Measurements from ENCODE around the gene SLC22A6. TPM values are rescaled to one million over a fixed set of nuclear protein-coding genes. Genes with fewer than 3 reads are reported as not detected.
"Not testable (repeated sequence)": the region's sequence is repeated elsewhere in the genome, so short reads cannot be mapped to it uniquely, and the experiment has no call there.

The SLC22A6 gene
- total RNA-seq, 2 experiments from 2014 or later = not detected

GRCh38 chr11:62948765-62949320, 35.9 kb downstream of the SLC22A6 start:
- H3K27ac Mint-ChIP-seq = no peak overlapping the region
- no peak for DNase-seq
- intact Hi-C loops (cut with micrococcal nuclease) = no loop called here
- H3K9me3 Mint-ChIP-seq = no peaks in the 10 kb centered on the region
- no peaks in the 10 kb centered on the region for H3K36me3 Mint-ChIP-seq (ENCODE audit: low read depth)
- CTCF ChIA-PET = interaction anchor here (0.6 to 0.7 kb wide), 2 partner anchors 18 to 157 kb away, joined by 3 read pairs; no protein-coding TSS in a partner anchor
- H3K4me1 Mint-ChIP-seq (ENCODE audit: low read depth) = no peaks in the 10 kb centered on the region
- no peak overlapping the region for H3K4me3 Mint-ChIP-seq
- peaks cover 10% of the 10 kb centered on the region for H3K27me3 Mint-ChIP-seq (ENCODE audit: low read depth)

- intact Hi-C loops (cut with micrococcal nuclease); CTCF ChIA-PET; H3K4me1 Mint-ChIP-seq (ENCODE audit: low read depth); H3K36me3 Mint-ChIP-seq (ENCODE audit: low read depth); H3K4me3 Mint-ChIP-seq; H3K27me3 Mint-ChIP-seq (ENCODE audit: low read depth); DNase-seq; H3K9me3 Mint-ChIP-seq; H3K27ac Mint-ChIP-seq: not testable (repeated sequence)
Measured at GRCh38 chr11:62945538-62945937, 39.2 kb downstream of the SLC22A6 start.

- H3K4me1 Mint-ChIP-seq (ENCODE audit: low read depth); H3K27me3 Mint-ChIP-seq (ENCODE audit: low read depth); H3K36me3 Mint-ChIP-seq (ENCODE audit: low read depth); intact Hi-C loops (cut with micrococcal nuclease); DNase-seq; H3K27ac Mint-ChIP-seq; H3K9me3 Mint-ChIP-seq; H3K4me3 Mint-ChIP-seq: not testable (repeated sequence)
- CTCF ChIA-PET = interaction anchor here (1.8 kb wide), 1 partner anchor 32 kb away, joined by 5 read pairs; no protein-coding TSS in a partner anchor
Measured at GRCh38 chr11:62937528-62937927, 47.2 kb downstream of the SLC22A6 start.

GRCh38 chr11:62934496-62934785, 50.3 kb downstream of the SLC22A6 start:
- intact Hi-C loops (cut with micrococcal nuclease) = no loop called here
- Mint-ChIP-seq H3K36me3 (ENCODE audit: low read depth) (no peaks in the 10 kb centered on the region), H3K9me3 (peaks cover 7% of the 10 kb centered on the region), H3K4me1 (ENCODE audit: low read depth) (no peaks in the 10 kb centered on the region), H3K27me3 (ENCODE audit: low read depth) (peaks cover 9% of the 10 kb centered on the region), H3K4me3 (no peak overlapping the region), H3K27ac (no peak overlapping the region)
- CTCF ChIA-PET = no interaction called here
- no peak for DNase-seq

GRCh38 chr11:62933750-62934495, 50.8 kb downstream of the SLC22A6 start:
- no peak for DNase-seq
- H3K4me1 Mint-ChIP-seq (ENCODE audit: low read depth) = no peaks in the 10 kb centered on the region
- intact Hi-C loops (cut with micrococcal nuclease) = no loop called here
- peaks cover 12% of the 10 kb centered on the region for H3K27me3 Mint-ChIP-seq (ENCODE audit: low read depth)
- no peak overlapping the region for H3K27ac Mint-ChIP-seq
- H3K36me3 Mint-ChIP-seq (ENCODE audit: low read depth) = no peaks in the 10 kb centered on the region
- CTCF ChIA-PET = no interaction called here
- no peak overlapping the region for H3K4me3 Mint-ChIP-seq
- H3K9me3 Mint-ChIP-seq = peaks cover 7% of the 10 kb centered on the region

- no peaks in the 10 kb centered on the region for H3K36me3 Mint-ChIP-seq (ENCODE audit: low read depth)
- H3K27ac Mint-ChIP-seq = no peak overlapping the region
- CTCF ChIA-PET = no interaction called here
- H3K4me1 Mint-ChIP-seq (ENCODE audit: low read depth) = no peaks in the 10 kb centered on the region
- peaks cover 19% of the 10 kb centered on the region for H3K27me3 Mint-ChIP-seq (ENCODE audit: low read depth)
- DNase-seq = no peak
- no peak overlapping the region for H3K4me3 Mint-ChIP-seq
- intact Hi-C loops (cut with micrococcal nuclease) = no loop called here
- H3K9me3 Mint-ChIP-seq = peaks cover 7% of the 10 kb centered on the region
Measured at GRCh38 chr11:62933285-62933684, 51.5 kb downstream of the SLC22A6 start.

- no peak for DNase-seq
- Mint-ChIP-seq H3K27ac (no peak overlapping the region), H3K27me3 (ENCODE audit: low read depth) (peaks cover 33% of the 10 kb centered on the region), H3K4me1 (ENCODE audit: low read depth) (no peaks in the 10 kb centered on the region), H3K36me3 (ENCODE audit: low read depth) (no peaks in the 10 kb centered on the region), H3K4me3 (no peak overlapping the region), H3K9me3 (no peaks in the 10 kb centered on the region)
- CTCF ChIA-PET = interaction anchor here (1.2 kb wide), 1 partner anchor 43 kb away, joined by 3 read pairs; no protein-coding TSS in a partner anchor
- intact Hi-C loops (cut with micrococcal nuclease) = no loop called here
Measured at GRCh38 chr11:62931499-62932278, 53.1 kb downstream of the SLC22A6 start.

GRCh38 chr11:62930666-62931065, 54.1 kb downstream of the SLC22A6 start:
- Mint-ChIP-seq H3K4me1 (ENCODE audit: low read depth) (peaks cover 7% of the 10 kb centered on the region), H3K9me3 (no peaks in the 10 kb centered on the region), H3K36me3 (ENCODE audit: low read depth) (no peaks in the 10 kb centered on the region), H3K27me3 (ENCODE audit: low read depth) (peaks cover 44% of the 10 kb centered on the region), H3K27ac (no peak overlapping the region), H3K4me3 (no peak overlapping the region)
- intact Hi-C loops (cut with micrococcal nuclease) = no loop called here
- CTCF ChIA-PET = interaction anchor here (1.2 kb wide), 1 partner anchor 44 kb away, joined by 3 read pairs; no protein-coding TSS in a partner anchor
- no peak for DNase-seq

GRCh38 chr11:62930157-62930556, 54.6 kb downstream of the SLC22A6 start:
- CTCF ChIA-PET = no interaction called here
- intact Hi-C loops (cut with micrococcal nuclease) = no loop called here
- Mint-ChIP-seq H3K36me3 (ENCODE audit: low read depth) (no peaks in the 10 kb centered on the region), H3K4me1 (ENCODE audit: low read depth) (peaks cover 13% of the 10 kb centered on the region), H3K4me3 (no peak overlapping the region), H3K9me3 (no peaks in the 10 kb centered on the region), H3K27ac (no peak overlapping the region), H3K27me3 (ENCODE audit: low read depth) (peaks cover 49% of the 10 kb centered on the region)
- DNase-seq = no peak

GRCh38 chr11:62928011-62928410, 56.8 kb downstream of the SLC22A6 start:
- intact Hi-C loops (cut with micrococcal nuclease) = no loop called here
- peaks cover 62% of the 10 kb centered on the region for H3K27me3 Mint-ChIP-seq (ENCODE audit: low read depth)
- peaks cover 22% of the 10 kb centered on the region for H3K4me1 Mint-ChIP-seq (ENCODE audit: low read depth)
- no peak overlapping the region for H3K27ac Mint-ChIP-seq
- no peak overlapping the region for H3K4me3 Mint-ChIP-seq
- H3K9me3 Mint-ChIP-seq = no peaks in the 10 kb centered on the region
- no peaks in the 10 kb centered on the region for H3K36me3 Mint-ChIP-seq (ENCODE audit: low read depth)
- no peak for DNase-seq
- CTCF ChIA-PET = interaction anchor here (1.3 kb wide), 1 partner anchor 22 kb away, joined by 5 read pairs; no protein-coding TSS in a partner anchor

GRCh38 chr11:62926680-62927455, 57.9 kb downstream of the SLC22A6 start:
- CTCF ChIA-PET = interaction anchor here (1.3 kb wide), 1 partner anchor 21 kb away, joined by 5 read pairs; no protein-coding TSS in a partner anchor
- intact Hi-C loops (cut with micrococcal nuclease) = no loop called here
- DNase-seq = no peak
- Mint-ChIP-seq H3K36me3 (ENCODE audit: low read depth) (no peaks in the 10 kb centered on the region), H3K27me3 (ENCODE audit: low read depth) (peaks cover 68% of the 10 kb centered on the region), H3K4me3 (no peak overlapping the region), H3K4me1 (ENCODE audit: low read depth) (peaks cover 31% of the 10 kb centered on the region), H3K9me3 (no peaks in the 10 kb centered on the region), H3K27ac (no peak overlapping the region)

All from activated naive CD4-positive, alpha-beta T cell treated with anti-CD3 and anti-CD28 coated beads for 36 hours (primary cell).